ENCODE results near the gene AFAP1. TPM values are rescaled to one million over a fixed set of nuclear protein-coding genes. Genes with fewer than 3 reads are reported as not detected.

The AFAP1 gene
- total RNA-seq, 2 donors from 2014 or later, result 9.6 to 35.3 TPM

GRCh38 chr4:7900334-7900909, 39.2 kb downstream of the AFAP1 start:
- peaks cover 5% of the 10 kb centered on the region for H3K4me1 ChIP-seq
- H3K9me3 ChIP-seq, result no peaks in the 10 kb centered on the region
- 72 to 84% methylated on average over 4 to 8 of the region's 9 CpGs for WGBS, 2 donors
- H3K36me3 ChIP-seq (replicated peaks in 1 of 2; ENCODE audit: insufficient read depth in 1 of 2, low read depth in 2 of 2), result no peaks in the 10 kb centered on the region
- H3K27ac ChIP-seq, result no peak overlapping the region
- no peak overlapping the region for H3K4me3 ChIP-seq
- intact Hi-C loops (cut with DNase I), result no loop called here
- TF ChIP-seq POLR2A (IDR thresholded peaks at IDR 0.05) (no peak), CTCF (IDR thresholded peaks at IDR 0.05) (no peak)
- ATAC-seq (no peak), DNase-seq (no peak)
- no peaks in the 10 kb centered on the region for H3K27me3 ChIP-seq

- DNase-seq (no peak), ATAC-seq (no peak)
- Histone ChIP-seq H3K4me1 (no peaks in the 10 kb centered on the region), H3K4me3 (no peak overlapping the region), H3K9me3 (no peaks in the 10 kb centered on the region), H3K27ac (no peak overlapping the region), H3K27me3 (no peaks in the 10 kb centered on the region), H3K36me3 (replicated peaks in 1 of 2; ENCODE audit: insufficient read depth in 1 of 2, low read depth in 2 of 2) (no peaks in the 10 kb centered on the region)
- intact Hi-C loops (cut with DNase I), result no loop called here
- TF ChIP-seq CTCF (IDR thresholded peaks at IDR 0.05) (no peak), POLR2A (IDR thresholded peaks at IDR 0.05) (no peak)
- WGBS, 2 donors, result 69 to 73% methylated on average over 9 of the region's 9 CpGs
Observed at GRCh38 chr4:7899184-7899869, 40.3 kb downstream of the AFAP1 start.

- DNase-seq (no peak), ATAC-seq (no peak)
- no peaks in the 10 kb centered on the region for H3K36me3 ChIP-seq (replicated peaks in 1 of 2; ENCODE audit: insufficient read depth in 1 of 2, low read depth in 2 of 2)
- H3K4me3 ChIP-seq, result no peak overlapping the region
- intact Hi-C loops (cut with DNase I), result no loop called here
- no peaks in the 10 kb centered on the region for H3K27me3 ChIP-seq
- no peaks in the 10 kb centered on the region for H3K9me3 ChIP-seq
- no peak overlapping the region for H3K27ac ChIP-seq
- WGBS, 2 donors, result 87 to 93% methylated on average over 4 of the region's 4 CpGs
- TF ChIP-seq POLR2A (IDR thresholded peaks at IDR 0.05) (no peak), CTCF (IDR thresholded peaks at IDR 0.05) (no peak)
- H3K4me1 ChIP-seq, result no peaks in the 10 kb centered on the region
Observed at GRCh38 chr4:7898385-7898784, 41.3 kb downstream of the AFAP1 start.

- no peak for TF ChIP-seq POLR2A (IDR thresholded peaks at IDR 0.05)
- no peak for TF ChIP-seq CTCF (IDR thresholded peaks at IDR 0.05)
- ATAC-seq (no peak), DNase-seq (no peak)
- H3K4me3 ChIP-seq, result no peak overlapping the region
- H3K4me1 ChIP-seq, result no peaks in the 10 kb centered on the region
- H3K27me3 ChIP-seq, result no peaks in the 10 kb centered on the region
- WGBS, 2 donors, result 85 to 93% methylated on average over 7 of the region's 7 CpGs
- intact Hi-C loops (cut with DNase I), result no loop called here
- H3K9me3 ChIP-seq, result no peaks in the 10 kb centered on the region
- no peak overlapping the region for H3K27ac ChIP-seq
- H3K36me3 ChIP-seq (replicated peaks in 1 of 2; ENCODE audit: insufficient read depth in 1 of 2, low read depth in 2 of 2), result no peaks in the 10 kb centered on the region
Observed at GRCh38 chr4:7897811-7898210, 41.9 kb downstream of the AFAP1 start.

- Histone ChIP-seq H3K4me3 (no peak overlapping the region), H3K36me3 (replicated peaks in 1 of 2; ENCODE audit: insufficient read depth in 1 of 2, low read depth in 2 of 2) (no peaks in the 10 kb centered on the region), H3K27ac (no peak overlapping the region), H3K9me3 (no peaks in the 10 kb centered on the region), H3K27me3 (no peaks in the 10 kb centered on the region), H3K4me1 (no peaks in the 10 kb centered on the region)
- WGBS, 2 donors, result 84 to 90% methylated on average over 15 of the region's 15 CpGs
- no peak for ATAC-seq
- DNase-seq, result no peak
- intact Hi-C loops (cut with DNase I), result no loop called here
- TF ChIP-seq POLR2A (IDR thresholded peaks at IDR 0.05) (no peak), CTCF (IDR thresholded peaks at IDR 0.05) (no peak)
Observed at GRCh38 chr4:7894677-7895181, 44.9 kb downstream of the AFAP1 start.
